ENCODE measurements around the gene RREB1.

Gene RREB1

DNA sequence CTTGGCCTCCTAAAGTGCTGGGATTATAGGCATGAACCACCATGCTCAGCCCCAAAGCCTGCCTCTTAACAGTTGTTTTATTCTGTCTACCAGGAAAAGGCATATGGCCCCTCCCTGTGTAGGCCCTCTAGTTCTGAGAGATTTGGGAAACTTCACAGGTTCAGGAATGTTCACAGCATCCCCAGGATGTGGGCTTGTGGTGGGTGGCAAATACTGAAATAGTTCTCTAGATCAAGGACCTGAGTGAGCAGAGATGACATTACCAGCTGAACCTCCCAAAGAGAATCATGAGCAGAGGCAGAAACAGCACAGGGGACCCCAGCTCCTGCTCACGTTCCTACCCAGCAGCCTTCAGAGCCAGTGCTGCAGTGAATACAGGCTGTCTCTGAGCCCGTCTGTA, 105.7 kb downstream of the RREB1 start:
- DNase-seq, result no peak
- TF ChIP-seq, protein P1, sequence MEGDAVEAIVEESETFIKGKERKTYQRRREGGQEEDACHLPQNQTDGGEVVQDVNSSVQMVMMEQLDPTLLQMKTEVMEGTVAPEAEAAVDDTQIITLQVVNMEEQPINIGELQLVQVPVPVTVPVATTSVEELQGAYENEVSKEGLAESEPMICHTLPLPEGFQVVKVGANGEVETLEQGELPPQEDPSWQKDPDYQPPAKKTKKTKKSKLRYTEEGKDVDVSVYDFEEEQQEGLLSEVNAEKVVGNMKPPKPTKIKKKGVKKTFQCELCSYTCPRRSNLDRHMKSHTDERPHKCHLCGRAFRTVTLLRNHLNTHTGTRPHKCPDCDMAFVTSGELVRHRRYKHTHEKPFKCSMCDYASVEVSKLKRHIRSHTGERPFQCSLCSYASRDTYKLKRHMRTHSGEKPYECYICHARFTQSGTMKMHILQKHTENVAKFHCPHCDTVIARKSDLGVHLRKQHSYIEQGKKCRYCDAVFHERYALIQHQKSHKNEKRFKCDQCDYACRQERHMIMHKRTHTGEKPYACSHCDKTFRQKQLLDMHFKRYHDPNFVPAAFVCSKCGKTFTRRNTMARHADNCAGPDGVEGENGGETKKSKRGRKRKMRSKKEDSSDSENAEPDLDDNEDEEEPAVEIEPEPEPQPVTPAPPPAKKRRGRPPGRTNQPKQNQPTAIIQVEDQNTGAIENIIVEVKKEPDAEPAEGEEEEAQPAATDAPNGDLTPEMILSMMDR (IDR thresholded peaks at IDR 0.05; ENCODE audit: low read depth, low read length, missing control alignments), result no peak
- Histone ChIP-seq H3K27me3 (replicated peaks) (no peaks in the 10 kb centered on the region), H3K4me3 (ENCODE audit: low read depth, low read length) (no peak overlapping the region), H3K27ac (no peak overlapping the region), H3K36me3 (replicated peaks) (peaks cover 34% of the 10 kb centered on the region)
- in situ Hi-C loops (cut with HindIII; ENCODE audit: low pct_ligation_motif_present, low sequenced_read_pairs), result no loop called here

DNA sequence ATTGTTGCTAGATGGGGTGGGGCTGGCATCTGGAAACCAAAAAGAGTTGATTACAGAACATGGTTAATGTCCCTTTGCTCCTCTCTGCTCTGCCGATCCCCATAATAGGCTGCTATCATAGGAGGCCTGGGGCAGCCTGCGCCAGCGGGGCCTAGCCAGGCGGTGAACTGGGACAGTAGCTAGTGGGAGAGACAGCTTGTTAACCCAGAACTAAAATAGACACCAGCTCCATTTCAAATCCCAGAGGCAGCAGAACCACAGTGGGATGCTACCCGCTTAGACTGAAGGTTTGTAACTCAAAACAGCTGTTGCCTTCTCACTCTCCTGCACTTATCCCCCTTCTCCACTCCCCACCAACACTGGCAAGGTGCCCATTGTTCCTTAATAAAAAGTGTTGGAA, 106.7 kb downstream of the RREB1 start:
- Histone ChIP-seq H3K27me3 (replicated peaks) (no peaks in the 10 kb centered on the region), H3K36me3 (replicated peaks) (peaks cover 34% of the 10 kb centered on the region), H3K4me3 (ENCODE audit: low read depth, low read length) (no peak overlapping the region), H3K27ac (no peak overlapping the region)
- in situ Hi-C loops (cut with HindIII; ENCODE audit: low pct_ligation_motif_present, low sequenced_read_pairs), result no loop called here
- TF ChIP-seq, protein P1 (IDR thresholded peaks at IDR 0.05; ENCODE audit: low read depth, low read length, missing control alignments), result no peak
- DNase-seq, result no peak

DNA sequence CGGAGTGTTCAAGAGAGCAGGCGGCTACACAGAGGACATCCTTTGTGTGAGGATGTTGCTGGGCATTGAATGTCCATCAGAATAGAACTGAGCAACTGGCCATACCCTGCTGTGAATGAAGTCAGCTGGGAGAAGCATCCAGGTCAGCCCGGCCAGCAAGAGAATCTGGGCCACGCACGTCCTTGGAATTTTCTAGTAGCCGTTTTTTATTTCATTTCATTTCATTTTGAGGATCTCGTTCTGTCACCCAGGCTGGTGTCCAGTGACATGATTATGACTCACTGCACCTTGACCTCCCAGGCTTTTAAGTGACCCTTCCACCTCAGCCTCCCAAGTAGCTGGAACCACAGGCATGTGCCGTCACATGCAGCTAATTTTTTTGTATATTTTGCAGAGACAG, 107.4 kb downstream of the RREB1 start:
- Histone ChIP-seq H3K27me3 (replicated peaks) (no peaks in the 10 kb centered on the region), H3K36me3 (replicated peaks) (peaks cover 34% of the 10 kb centered on the region), H3K4me3 (ENCODE audit: low read depth, low read length) (no peak overlapping the region), H3K27ac (no peak overlapping the region)
- peak; percentile 29 for DNase-seq
- TF ChIP-seq, protein P1 (IDR thresholded peaks at IDR 0.05; ENCODE audit: low read depth, low read length, missing control alignments), result no peak
- in situ Hi-C loops (cut with HindIII; ENCODE audit: low pct_ligation_motif_present, low sequenced_read_pairs), result no loop called here

DNA sequence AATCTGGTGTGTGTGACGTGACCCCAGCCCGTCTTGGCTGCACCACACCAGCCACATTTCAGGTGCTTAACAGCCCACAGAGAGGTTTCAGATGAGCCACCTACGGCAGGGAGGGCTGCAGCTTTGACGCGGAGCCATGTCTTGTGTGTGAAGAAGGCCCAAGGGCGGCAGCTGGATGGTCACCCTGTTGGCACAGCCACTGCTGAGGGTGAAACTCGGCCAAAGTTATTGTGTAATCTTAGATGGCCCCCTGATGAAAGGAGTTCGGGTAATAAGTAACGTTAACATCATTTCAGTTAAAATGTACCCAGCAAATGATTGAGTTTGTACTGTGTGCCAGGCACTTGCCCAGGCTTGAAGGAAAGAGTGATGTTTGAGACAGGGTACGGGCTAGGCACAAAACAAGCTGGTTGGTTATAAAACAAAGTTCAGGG, 108.1 kb downstream of the RREB1 start:
- H3K36me3 ChIP-seq (replicated peaks), result peaks cover 32% of the 10 kb centered on the region

DNA sequence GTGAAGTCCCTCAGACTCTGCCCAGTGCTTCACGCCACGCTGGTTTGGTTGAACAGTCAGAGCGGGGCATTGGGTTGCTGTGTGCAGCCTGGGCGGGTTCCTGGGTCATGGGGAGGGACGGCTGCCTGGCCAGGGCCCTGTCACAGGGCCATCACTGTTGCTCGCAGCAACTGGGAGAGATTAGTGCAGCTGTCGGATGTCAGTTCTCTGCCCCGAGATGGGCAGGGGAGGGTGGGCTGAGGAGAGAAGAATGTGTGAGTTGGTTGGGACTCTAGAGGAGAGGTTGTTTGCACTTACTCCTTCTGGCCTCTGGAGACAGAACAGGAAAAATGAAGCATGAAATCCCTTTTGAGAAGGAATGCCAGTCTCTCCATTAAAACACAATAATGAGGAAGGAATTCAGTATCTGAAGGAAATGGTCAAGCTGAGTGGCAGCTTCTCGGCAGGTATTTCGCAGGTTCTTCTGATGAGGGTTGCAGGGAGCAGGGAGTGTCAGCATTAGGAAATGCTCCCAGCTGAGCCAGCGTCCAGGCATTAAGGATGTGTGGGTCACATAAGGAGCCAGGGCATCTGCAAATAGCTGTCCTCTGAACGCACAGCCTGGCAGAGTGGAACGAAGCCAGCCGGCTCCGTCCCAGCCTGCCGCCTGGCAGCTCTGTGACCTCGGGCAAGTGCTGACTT, 109.3 kb downstream of the RREB1 start:
- no peak overlapping the region for H3K4me3 ChIP-seq (ENCODE audit: low read depth, low read length)
- no peak overlapping the region for H3K27ac ChIP-seq
- in situ Hi-C loops (cut with HindIII; ENCODE audit: low pct_ligation_motif_present, low sequenced_read_pairs), result no loop called here
- H3K36me3 ChIP-seq (replicated peaks), result peaks cover 22% of the 10 kb centered on the region
- TF ChIP-seq, protein P1 (IDR thresholded peaks at IDR 0.05; ENCODE audit: low read depth, low read length, missing control alignments), result no peak
- DNase-seq, result no peak
- no peaks in the 10 kb centered on the region for H3K27me3 ChIP-seq (replicated peaks)

More for the DNA sequence above, 108.1 kb downstream of the RREB1 start:
- in situ Hi-C loops (cut with HindIII; ENCODE audit: low pct_ligation_motif_present, low sequenced_read_pairs), result no loop called here
- Histone ChIP-seq H3K4me3 (ENCODE audit: low read depth, low read length) (no peak overlapping the region), H3K27ac (no peak overlapping the region), H3K27me3 (replicated peaks) (no peaks in the 10 kb centered on the region)
- TF ChIP-seq, protein P1 (IDR thresholded peaks at IDR 0.05; ENCODE audit: low read depth, low read length, missing control alignments), result no peak
- no peak for DNase-seq
